ENCODE measurements around the gene NFATC2. TPM values are rescaled to one million over a fixed set of nuclear protein-coding genes. Genes with fewer than 3 reads are reported as not detected.

NFATC2 gene
- total and polyA plus RNA-seq, 2 experiments from 2014 or later, result 4.9 to 8.3 TPM

DNA sequence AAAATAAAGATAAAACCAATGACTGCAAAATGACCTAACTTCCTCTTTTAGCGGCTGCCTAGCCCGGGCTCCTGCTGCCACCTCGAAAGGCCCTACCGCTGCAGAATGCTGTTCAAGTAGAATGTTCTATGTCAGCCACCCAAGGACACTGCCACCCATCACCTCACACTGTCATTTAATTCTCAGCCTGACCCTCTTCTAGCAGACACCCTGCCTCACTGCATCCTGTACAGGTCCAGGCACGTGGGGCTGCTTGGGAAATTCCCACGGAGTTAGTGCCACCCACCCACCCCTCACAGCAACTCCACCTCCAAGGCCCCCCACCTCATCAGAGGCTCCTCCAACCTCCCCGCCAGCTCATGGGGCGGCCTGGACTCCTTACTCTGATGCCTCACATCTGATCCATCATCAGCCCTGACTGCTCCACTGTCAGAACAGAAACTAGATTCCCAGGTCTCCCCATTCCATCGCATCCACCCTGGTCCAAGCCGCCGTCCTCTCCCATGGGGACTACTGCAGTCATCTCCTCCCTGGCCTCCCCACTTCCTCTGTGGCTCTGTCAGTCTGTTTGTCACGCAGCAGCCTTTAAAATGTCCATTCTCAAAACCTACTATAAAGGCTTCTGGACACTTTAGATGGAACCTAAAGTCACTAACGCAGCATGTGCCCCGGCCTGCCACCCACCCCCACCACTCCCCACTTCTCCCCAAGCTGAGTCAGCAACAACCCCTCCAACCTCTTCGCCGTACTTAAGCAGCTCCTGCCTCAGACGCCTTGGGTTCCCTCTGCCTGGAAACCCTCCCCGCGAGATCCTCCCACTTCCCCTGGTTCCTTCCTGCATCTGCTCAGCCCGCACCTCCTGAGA lies 17.0 kb downstream of the NFATC2 start:
- H3K9me3 ChIP-seq (ENCODE audit: low read depth), result no peaks in the 10 kb centered on the region
- H3K27ac ChIP-seq, result no peak overlapping the region
- peaks cover 12% of the 10 kb centered on the region for H3K4me1 ChIP-seq (ENCODE audit: insufficient read depth)
- WGBS (ENCODE audit: low lambda C conversion rate, missing lambda C conversion rate), result 73% methylated on average over 19 of the region's 20 CpGs
- H3K4me3 ChIP-seq, result no peak overlapping the region
- H3K36me3 ChIP-seq (replicated peaks; ENCODE audit: insufficient read depth, low read depth), result no peaks in the 10 kb centered on the region
- no peaks in the 10 kb centered on the region for H3K27me3 ChIP-seq
- no peak for TF ChIP-seq EZH2 (IDR thresholded peaks at IDR 0.05; ENCODE audit: borderline replicate concordance)
- no peak for TF ChIP-seq EZH2phosphoT487 (IDR thresholded peaks at IDR 0.05; ENCODE audit: low read depth, severe bottlenecking, unreplicated experiment)
- H2AFZ ChIP-seq, result no peak overlapping the region
- no peaks in the 10 kb centered on the region for H4K20me1 ChIP-seq (ENCODE audit: insufficient read depth, poor library complexity, severe bottlenecking)
- H3K9me2 ChIP-seq (replicated peaks; ENCODE audit: insufficient read depth), result no peaks in the 10 kb centered on the region
- peaks cover 21% of the 10 kb centered on the region for H3K79me2 ChIP-seq
- no peak overlapping the region for H3K4me2 ChIP-seq
- no peak for DNase-seq (ENCODE audit: low spot score)

DNA sequence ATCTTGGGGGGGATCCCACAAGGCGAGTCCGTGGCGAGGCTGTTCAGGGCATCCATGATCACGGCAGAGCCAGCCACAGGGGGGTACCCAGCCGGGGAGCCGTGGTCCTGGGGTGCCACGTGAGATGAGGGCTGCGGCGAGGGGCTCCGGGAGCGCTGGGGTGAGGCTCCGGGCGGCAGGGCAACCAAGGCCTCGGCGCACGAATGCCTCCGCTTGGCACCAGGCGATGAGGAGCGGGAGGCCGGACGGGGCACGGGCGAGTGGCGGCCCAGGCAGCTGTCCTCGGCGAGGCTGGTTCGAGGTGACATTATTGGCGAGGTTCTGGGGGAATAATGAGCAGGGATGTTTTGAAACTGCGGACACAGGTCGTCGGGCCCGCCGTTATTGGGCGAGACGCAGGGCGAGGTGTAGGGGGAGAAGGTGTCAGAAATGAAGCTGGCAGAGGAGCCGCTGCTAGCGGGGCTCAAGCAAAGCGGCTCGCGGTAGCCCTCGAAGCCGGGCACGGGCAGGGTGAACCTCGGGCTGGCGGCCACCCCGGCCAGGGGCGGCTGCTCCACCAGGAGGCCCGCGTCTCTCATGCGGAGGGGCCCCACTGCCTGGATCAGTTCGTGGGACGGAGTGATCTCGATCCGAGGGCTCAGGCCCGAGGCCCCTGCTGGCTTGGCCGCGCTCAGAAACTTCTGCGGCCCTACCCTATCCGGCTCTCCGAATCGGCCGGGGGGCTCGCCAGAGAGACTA lies 19.1 kb downstream of the NFATC2 start:
- no peak overlapping the region for H2AFZ ChIP-seq
- H3K9me3 ChIP-seq (ENCODE audit: low read depth), result no peaks in the 10 kb centered on the region
- no peaks in the 10 kb centered on the region for H3K36me3 ChIP-seq (replicated peaks; ENCODE audit: insufficient read depth, low read depth)
- DNase-seq (ENCODE audit: low spot score), result no peak
- H4K20me1 ChIP-seq (ENCODE audit: insufficient read depth, poor library complexity, severe bottlenecking), result no peaks in the 10 kb centered on the region
- WGBS (ENCODE audit: low lambda C conversion rate, missing lambda C conversion rate), result 98% methylated on average over 63 of the region's 64 CpGs
- H3K27me3 ChIP-seq, result no peaks in the 10 kb centered on the region
- no peak overlapping the region for H3K4me2 ChIP-seq
- TF ChIP-seq, protein P1, sequence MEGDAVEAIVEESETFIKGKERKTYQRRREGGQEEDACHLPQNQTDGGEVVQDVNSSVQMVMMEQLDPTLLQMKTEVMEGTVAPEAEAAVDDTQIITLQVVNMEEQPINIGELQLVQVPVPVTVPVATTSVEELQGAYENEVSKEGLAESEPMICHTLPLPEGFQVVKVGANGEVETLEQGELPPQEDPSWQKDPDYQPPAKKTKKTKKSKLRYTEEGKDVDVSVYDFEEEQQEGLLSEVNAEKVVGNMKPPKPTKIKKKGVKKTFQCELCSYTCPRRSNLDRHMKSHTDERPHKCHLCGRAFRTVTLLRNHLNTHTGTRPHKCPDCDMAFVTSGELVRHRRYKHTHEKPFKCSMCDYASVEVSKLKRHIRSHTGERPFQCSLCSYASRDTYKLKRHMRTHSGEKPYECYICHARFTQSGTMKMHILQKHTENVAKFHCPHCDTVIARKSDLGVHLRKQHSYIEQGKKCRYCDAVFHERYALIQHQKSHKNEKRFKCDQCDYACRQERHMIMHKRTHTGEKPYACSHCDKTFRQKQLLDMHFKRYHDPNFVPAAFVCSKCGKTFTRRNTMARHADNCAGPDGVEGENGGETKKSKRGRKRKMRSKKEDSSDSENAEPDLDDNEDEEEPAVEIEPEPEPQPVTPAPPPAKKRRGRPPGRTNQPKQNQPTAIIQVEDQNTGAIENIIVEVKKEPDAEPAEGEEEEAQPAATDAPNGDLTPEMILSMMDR (IDR thresholded peaks at IDR 0.05; ENCODE audit: poor library complexity), result no peak
- TF ChIP-seq EZH2phosphoT487 (IDR thresholded peaks at IDR 0.05; ENCODE audit: low read depth, severe bottlenecking, unreplicated experiment) (no peak), EZH2 (IDR thresholded peaks at IDR 0.05; ENCODE audit: borderline replicate concordance) (no peak)
- peaks cover 18% of the 10 kb centered on the region for H3K79me2 ChIP-seq
- H3K9me2 ChIP-seq (replicated peaks; ENCODE audit: insufficient read depth), result no peaks in the 10 kb centered on the region
- H3K4me1 ChIP-seq (ENCODE audit: insufficient read depth), result no peaks in the 10 kb centered on the region
- no peak overlapping the region for H3K4me3 ChIP-seq
- H3K27ac ChIP-seq, result no peak overlapping the region

DNA sequence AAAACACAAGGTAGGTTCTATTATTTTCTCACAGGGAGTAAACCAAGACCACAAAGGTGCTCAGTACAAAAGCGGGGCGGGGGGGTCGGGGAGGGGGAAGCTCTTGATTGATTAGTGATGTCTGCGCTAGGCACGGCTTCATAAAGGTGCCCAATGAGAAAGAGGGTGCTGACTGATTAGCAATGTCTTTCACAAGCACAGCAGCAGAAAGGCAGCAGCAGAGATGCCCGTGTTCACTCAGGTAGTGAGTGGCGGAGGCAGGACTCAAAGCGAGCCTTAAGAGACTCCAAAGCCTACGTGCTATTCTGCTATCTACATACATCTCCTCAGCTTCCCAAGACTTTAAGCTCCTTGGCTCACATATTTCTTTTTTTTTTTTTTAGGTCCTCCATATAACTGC lies 20.3 kb downstream of the NFATC2 start:
- TF ChIP-seq, protein P1 (IDR thresholded peaks at IDR 0.05; ENCODE audit: poor library complexity), result no peak
- no peak for TF ChIP-seq EZH2phosphoT487 (IDR thresholded peaks at IDR 0.05; ENCODE audit: low read depth, severe bottlenecking, unreplicated experiment)
- no peaks in the 10 kb centered on the region for H3K4me1 ChIP-seq (ENCODE audit: insufficient read depth)
- H3K4me2 ChIP-seq, result no peak overlapping the region
- H3K9me2 ChIP-seq (replicated peaks; ENCODE audit: insufficient read depth), result no peaks in the 10 kb centered on the region
- 93% methylated on average over 9 of the region's 9 CpGs for WGBS (ENCODE audit: low lambda C conversion rate, missing lambda C conversion rate)
- no peaks in the 10 kb centered on the region for H3K36me3 ChIP-seq (replicated peaks; ENCODE audit: insufficient read depth, low read depth)
- peaks cover 9% of the 10 kb centered on the region for H3K79me2 ChIP-seq
- H3K4me3 ChIP-seq, result no peak overlapping the region
- H3K27me3 ChIP-seq, result no peaks in the 10 kb centered on the region
- H3K27ac ChIP-seq, result no peak overlapping the region
- no peak overlapping the region for H2AFZ ChIP-seq
- no peaks in the 10 kb centered on the region for H3K9me3 ChIP-seq (ENCODE audit: low read depth)
- no peaks in the 10 kb centered on the region for H4K20me1 ChIP-seq (ENCODE audit: insufficient read depth, poor library complexity, severe bottlenecking)
- DNase-seq (ENCODE audit: low spot score), result no peak

DNA sequence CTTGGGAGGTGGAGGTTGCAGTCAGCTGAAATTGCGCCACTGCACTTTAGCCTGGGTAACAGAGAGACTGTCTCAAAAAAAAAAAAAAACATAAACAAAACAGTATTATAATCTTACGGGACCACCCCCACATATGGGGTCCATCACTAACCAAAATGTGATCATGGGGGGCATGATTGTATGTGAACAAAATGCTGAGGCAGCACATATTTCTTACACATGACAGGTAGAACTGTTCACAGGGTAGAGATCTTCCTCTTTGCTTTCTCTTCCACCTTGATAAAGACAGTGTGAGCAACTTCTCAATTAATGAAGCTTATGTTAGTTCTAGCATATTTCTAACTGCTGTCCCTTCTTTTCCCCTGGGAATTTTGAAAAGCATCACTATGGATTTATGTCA lies 24.7 kb downstream of the NFATC2 start:
- no peak overlapping the region for H3K4me3 ChIP-seq
- DNase-seq (ENCODE audit: low spot score), result no peak
- TF ChIP-seq, protein P1 (IDR thresholded peaks at IDR 0.05; ENCODE audit: poor library complexity), result no peak
- TF ChIP-seq EZH2 (IDR thresholded peaks at IDR 0.05; ENCODE audit: borderline replicate concordance) (no peak), EZH2phosphoT487 (IDR thresholded peaks at IDR 0.05; ENCODE audit: low read depth, severe bottlenecking, unreplicated experiment) (no peak)
- H4K20me1 ChIP-seq (ENCODE audit: insufficient read depth, poor library complexity, severe bottlenecking), result no peaks in the 10 kb centered on the region
- H3K36me3 ChIP-seq (replicated peaks; ENCODE audit: insufficient read depth, low read depth), result no peaks in the 10 kb centered on the region
- 96% methylated on average over 2 of the region's 2 CpGs for WGBS (ENCODE audit: low lambda C conversion rate, missing lambda C conversion rate)
- no peak overlapping the region for H2AFZ ChIP-seq
- H3K27ac ChIP-seq, result no peak overlapping the region
- no peaks in the 10 kb centered on the region for H3K9me2 ChIP-seq (replicated peaks; ENCODE audit: insufficient read depth)
- no peaks in the 10 kb centered on the region for H3K27me3 ChIP-seq
- no peaks in the 10 kb centered on the region for H3K79me2 ChIP-seq
- H3K4me1 ChIP-seq (ENCODE audit: insufficient read depth), result no peaks in the 10 kb centered on the region
- no peaks in the 10 kb centered on the region for H3K9me3 ChIP-seq (ENCODE audit: low read depth)
- no peak overlapping the region for H3K4me2 ChIP-seq
